Measurements from ENCODE around the gene ZC2HC1B. TPM values are rescaled to one million over a fixed set of nuclear protein-coding genes. Genes with fewer than 3 reads are reported as not detected.

ZC2HC1B gene
- total and polyA plus RNA-seq, 3 donors from 2014 or later: 4.6 to 23.0 (median 16.9) TPM

DNA sequence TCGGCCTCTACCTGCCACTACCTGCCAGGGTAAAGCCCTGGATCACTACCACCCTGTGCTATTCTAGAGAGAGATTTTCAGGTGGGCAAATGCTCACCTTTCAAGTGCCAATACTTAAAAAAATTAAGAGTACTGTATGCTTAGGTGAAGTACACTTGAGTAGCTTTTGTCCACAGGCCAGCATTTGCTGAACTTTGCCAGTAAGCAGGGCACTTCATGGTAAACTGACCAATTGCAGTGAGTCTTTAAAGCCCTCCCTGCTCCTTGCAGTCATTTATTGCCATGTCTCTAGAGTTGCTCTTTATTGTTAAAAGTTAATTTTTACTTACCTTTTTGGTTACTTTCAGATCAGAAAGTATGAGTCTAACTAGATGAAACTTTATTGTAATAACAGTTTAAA is 85.3 kb downstream of the ZC2HC1B start:
- no peak for DNase-seq
- Histone ChIP-seq H3K27ac (no peak overlapping the region), H3K4me1 (no peaks in the 10 kb centered on the region), H3K9me3 (no peaks in the 10 kb centered on the region), H3K36me3 (ENCODE audit: low read depth, missing control alignments) (no peaks in the 10 kb centered on the region), H3K4me3 (no peak overlapping the region), H3K27me3 (no peaks in the 10 kb centered on the region)
- 93 to 100% methylated on average over 1 of the region's 1 CpG for WGBS, 2 donors
- no peak for TF ChIP-seq POLR2A (IDR thresholded peaks at IDR 0.05)
- intact Hi-C loops (cut with DNase I; ENCODE audit: low total_unique reads): no loop called here

DNA sequence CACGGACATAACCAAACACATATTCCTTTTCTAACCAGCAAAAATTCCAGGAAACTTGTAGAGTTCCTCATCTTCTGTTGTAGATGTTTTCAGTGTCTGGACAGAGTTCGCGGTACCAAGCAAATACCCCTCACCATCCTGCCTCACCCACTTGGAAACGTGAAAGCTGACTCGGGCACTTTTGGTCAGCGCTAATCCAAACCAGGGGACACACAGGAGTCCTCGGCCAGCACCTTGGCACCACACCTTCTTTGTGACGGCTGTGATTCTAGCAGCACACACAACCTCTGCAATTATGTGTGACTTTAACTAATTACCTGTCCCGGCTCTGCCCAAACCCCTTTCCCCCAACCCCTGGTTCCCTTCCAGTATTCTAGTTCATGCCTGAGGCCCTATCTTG is 85.7 kb downstream of the ZC2HC1B start:
- no peaks in the 10 kb centered on the region for H3K4me1 ChIP-seq
- DNase-seq: no peak
- no peak for TF ChIP-seq POLR2A (IDR thresholded peaks at IDR 0.05)
- TF ChIP-seq, protein P1, sequence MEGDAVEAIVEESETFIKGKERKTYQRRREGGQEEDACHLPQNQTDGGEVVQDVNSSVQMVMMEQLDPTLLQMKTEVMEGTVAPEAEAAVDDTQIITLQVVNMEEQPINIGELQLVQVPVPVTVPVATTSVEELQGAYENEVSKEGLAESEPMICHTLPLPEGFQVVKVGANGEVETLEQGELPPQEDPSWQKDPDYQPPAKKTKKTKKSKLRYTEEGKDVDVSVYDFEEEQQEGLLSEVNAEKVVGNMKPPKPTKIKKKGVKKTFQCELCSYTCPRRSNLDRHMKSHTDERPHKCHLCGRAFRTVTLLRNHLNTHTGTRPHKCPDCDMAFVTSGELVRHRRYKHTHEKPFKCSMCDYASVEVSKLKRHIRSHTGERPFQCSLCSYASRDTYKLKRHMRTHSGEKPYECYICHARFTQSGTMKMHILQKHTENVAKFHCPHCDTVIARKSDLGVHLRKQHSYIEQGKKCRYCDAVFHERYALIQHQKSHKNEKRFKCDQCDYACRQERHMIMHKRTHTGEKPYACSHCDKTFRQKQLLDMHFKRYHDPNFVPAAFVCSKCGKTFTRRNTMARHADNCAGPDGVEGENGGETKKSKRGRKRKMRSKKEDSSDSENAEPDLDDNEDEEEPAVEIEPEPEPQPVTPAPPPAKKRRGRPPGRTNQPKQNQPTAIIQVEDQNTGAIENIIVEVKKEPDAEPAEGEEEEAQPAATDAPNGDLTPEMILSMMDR (IDR thresholded peaks at IDR 0.05): no peak
- H3K4me3 ChIP-seq: no peak overlapping the region
- 92 to 96% methylated on average over 9 of the region's 9 CpGs for WGBS, 2 donors
- intact Hi-C loops (cut with DNase I; ENCODE audit: low total_unique reads): no loop called here
- H3K9me3 ChIP-seq: no peaks in the 10 kb centered on the region
- H3K36me3 ChIP-seq (ENCODE audit: low read depth, missing control alignments): no peaks in the 10 kb centered on the region
- H3K27ac ChIP-seq: no peak overlapping the region
- H3K27me3 ChIP-seq: no peaks in the 10 kb centered on the region

DNA sequence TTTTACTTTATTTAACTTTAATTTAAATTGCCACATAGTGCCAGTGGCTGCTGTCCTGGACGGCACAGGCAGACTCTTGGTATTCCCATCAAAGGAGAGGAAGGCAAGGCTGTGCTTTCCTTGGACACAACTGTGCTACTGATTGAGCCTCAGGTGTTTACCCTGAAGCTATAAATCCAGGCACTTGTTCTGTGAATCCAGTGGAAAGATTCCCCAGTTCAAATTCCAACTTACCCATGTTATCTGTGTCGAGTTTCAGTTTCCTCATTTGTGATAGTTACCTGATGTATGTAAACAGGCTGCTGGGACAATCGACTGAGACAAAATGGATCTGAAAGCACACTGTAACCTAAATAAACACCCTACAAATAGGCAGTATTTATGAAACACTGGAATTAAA is 86.6 kb downstream of the ZC2HC1B start:
- TF ChIP-seq POLR2A (IDR thresholded peaks at IDR 0.05): no peak
- TF ChIP-seq, protein P1 (IDR thresholded peaks at IDR 0.05): no peak
- Histone ChIP-seq H3K4me3 (no peak overlapping the region), H3K27me3 (no peaks in the 10 kb centered on the region), H3K36me3 (ENCODE audit: low read depth, missing control alignments) (no peaks in the 10 kb centered on the region), H3K27ac (no peak overlapping the region), H3K4me1 (no peaks in the 10 kb centered on the region), H3K9me3 (no peaks in the 10 kb centered on the region)
- DNase-seq: no peak
- intact Hi-C loops (cut with DNase I; ENCODE audit: low total_unique reads): no loop called here
- 73 to 91% methylated on average over 3 of the region's 3 CpGs for WGBS, 2 donors

DNA sequence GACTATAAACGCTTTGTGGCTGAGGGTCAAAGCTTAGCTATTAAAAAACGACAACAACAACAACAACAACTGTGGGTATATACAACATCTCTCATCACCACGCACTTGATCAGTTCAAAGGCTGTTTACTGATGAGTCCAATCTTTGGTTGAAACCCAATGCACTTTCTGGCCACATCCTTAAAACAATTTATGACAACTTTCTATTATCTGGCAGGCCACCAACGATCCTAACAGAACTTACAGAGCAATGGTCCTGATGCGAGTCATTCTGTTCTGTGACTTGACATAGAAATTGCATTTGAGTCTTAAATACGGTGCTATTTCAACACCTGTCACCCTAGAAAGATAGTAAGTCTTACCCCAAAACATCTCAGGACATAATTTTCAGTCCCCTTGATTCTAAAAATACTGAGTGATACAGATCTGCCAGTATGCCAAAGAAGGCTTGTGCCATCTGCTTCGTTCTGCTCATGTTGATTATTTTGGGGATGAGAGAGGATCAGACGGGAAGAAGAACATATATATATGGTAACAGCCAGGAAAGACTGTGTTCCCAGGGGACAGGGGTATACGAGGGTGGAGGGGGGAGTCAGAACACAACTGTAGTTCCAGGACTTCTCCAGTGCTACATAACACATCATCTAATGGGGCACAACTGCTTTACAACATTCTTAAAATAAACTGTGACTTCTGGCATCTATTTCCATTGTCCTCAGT is 87.9 kb downstream of the ZC2HC1B start:
- intact Hi-C loops (cut with DNase I; ENCODE audit: low total_unique reads): no loop called here
- no peak overlapping the region for H3K27ac ChIP-seq
- H3K4me1 ChIP-seq: no peaks in the 10 kb centered on the region
- H3K9me3 ChIP-seq: no peaks in the 10 kb centered on the region
- no peaks in the 10 kb centered on the region for H3K36me3 ChIP-seq (ENCODE audit: low read depth, missing control alignments)
- no peak for DNase-seq
- H3K27me3 ChIP-seq: no peaks in the 10 kb centered on the region
- H3K4me3 ChIP-seq: no peak overlapping the region
- 85 to 91% methylated on average over 9 of the region's 9 CpGs for WGBS, 2 donors
- TF ChIP-seq POLR2A (IDR thresholded peaks at IDR 0.05): no peak
- TF ChIP-seq, protein P1 (IDR thresholded peaks at IDR 0.05): no peak

DNA sequence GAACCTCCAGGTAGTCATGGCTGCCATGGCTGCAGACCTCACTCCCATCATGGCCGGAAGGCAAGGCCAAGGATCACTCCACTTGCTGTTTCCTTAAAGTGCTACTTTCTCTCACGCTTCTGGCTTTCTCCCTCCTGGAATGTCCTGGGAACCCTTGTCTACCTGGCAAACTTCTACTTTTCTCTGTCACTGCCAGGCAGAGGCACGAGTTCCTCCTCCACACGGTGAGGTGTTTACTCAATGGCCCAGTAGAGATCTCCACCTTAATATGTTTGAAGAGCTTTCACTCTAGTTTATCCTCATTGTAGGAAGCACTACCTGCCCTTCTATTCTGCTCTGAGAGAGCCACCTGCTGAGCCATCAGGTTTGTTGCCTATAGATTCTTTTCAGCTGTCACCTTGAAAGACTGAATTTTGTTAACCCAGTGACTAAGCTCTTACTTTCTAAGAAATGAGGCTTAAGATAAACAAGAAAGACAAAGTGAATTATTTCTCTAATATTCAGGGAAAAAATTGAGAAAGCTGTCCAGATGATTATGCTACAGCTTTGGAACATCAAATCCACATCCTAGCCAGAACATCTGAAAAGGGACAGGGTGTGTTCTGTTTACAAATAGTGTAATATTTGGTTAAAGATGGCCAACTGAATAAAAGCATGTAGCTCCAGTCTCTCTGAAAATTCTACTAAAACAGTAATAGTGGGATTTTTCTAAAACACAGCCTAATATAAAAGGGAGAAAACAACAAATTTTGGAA is 88.8 kb downstream of the ZC2HC1B start:
- intact Hi-C loops (cut with DNase I; ENCODE audit: low total_unique reads): no loop called here
- H3K4me1 ChIP-seq: no peaks in the 10 kb centered on the region
- no peak for DNase-seq
- no peaks in the 10 kb centered on the region for H3K9me3 ChIP-seq
- 84 to 89% methylated on average over 4 of the region's 4 CpGs for WGBS, 2 donors
- no peak overlapping the region for H3K4me3 ChIP-seq
- TF ChIP-seq POLR2A (IDR thresholded peaks at IDR 0.05): no peak
- TF ChIP-seq, protein P1 (IDR thresholded peaks at IDR 0.05): no peak
- H3K27ac ChIP-seq: no peak overlapping the region
- H3K36me3 ChIP-seq (ENCODE audit: low read depth, missing control alignments): no peaks in the 10 kb centered on the region
- no peaks in the 10 kb centered on the region for H3K27me3 ChIP-seq
